ENCODE data around the gene UBE2K.

GRCh38 chr4:39729557-39729956, 31.6 kb downstream of the UBE2K start:
- TF ChIP-seq CTCF (IDR thresholded peaks at IDR 0.05) (no peak), EZH2 (IDR thresholded peaks at IDR 0.05; ENCODE audit: borderline replicate concordance, insufficient read depth, low read depth, low read length, poor library complexity, severe bottlenecking) (no peak)
